Endodermal cell (in vitro differentiated cells): Measurements from ENCODE around the gene TIMM13. TPM values are rescaled to one million over a fixed set of nuclear protein-coding genes. Genes with fewer than 3 reads are reported as not detected.
A peak's percentile ranks its signal among the peaks of the same experiment; 100 is the strongest.

Experiments used
- DNase-seq: peaks from one replicate; pipeline ENCODE4 v3.0.0-alpha.2; 2017
- H3K27ac ChIP-seq: 2 replicates; pipeline ENCODE4 v1.5.1; 2013; ENCODE audit warnings: mild to moderate bottlenecking, low read depth, low read length, moderate library complexity
- H3K27me3 ChIP-seq: 2 replicates; pipeline ENCODE4 v1.6.1; 2013; ENCODE audit warnings: mild to moderate bottlenecking, low read length, moderate library complexity; ENCODE audit not compliant: insufficient read depth, control insufficient read depth, poor library complexity, severe bottlenecking
- H3K36me3 ChIP-seq: 2 replicates; pipeline ENCODE4 v1.7.0; 2013; ENCODE audit warnings: mild to moderate bottlenecking, low read length, moderate library complexity; ENCODE audit not compliant: control insufficient read depth, insufficient read depth
- H3K4me1 ChIP-seq: one replicate; pipeline ENCODE4 v1.7.0; 2013; ENCODE audit warnings: low read length; ENCODE audit not compliant: control insufficient read depth, insufficient read depth
- H3K4me3 ChIP-seq: 2 replicates; pipeline ENCODE4 v1.5.1; 2013; ENCODE audit warnings: mild to moderate bottlenecking, low read length, moderate library complexity
- H3K9ac ChIP-seq: 2 replicates; pipeline ENCODE4 v1.6.1; 2013; ENCODE audit warnings: mild to moderate bottlenecking, low read length, moderate library complexity; ENCODE audit not compliant: poor library complexity, severe bottlenecking; ENCODE audit errors: extremely low read depth
- H3K9me3 ChIP-seq: 2 replicates; pipeline ENCODE4 v1.6.1; 2013; ENCODE audit warnings: mild to moderate bottlenecking, low read length, moderate library complexity; ENCODE audit not compliant: control insufficient read depth
- H3K27ac Mint-ChIP-seq: 2 replicates; pipeline ENCODE4 v1.8.0; 2020; ENCODE audit warnings: mixed read lengths
- H3K27me3 Mint-ChIP-seq: 2 replicates; pipeline ENCODE4 v1.8.0; 2021; ENCODE audit warnings: mild to moderate bottlenecking, mixed read lengths; ENCODE audit not compliant: insufficient read depth
- H3K36me3 Mint-ChIP-seq: 2 replicates; pipeline ENCODE4 v1.8.0; 2020; ENCODE audit warnings: low read depth, mixed read lengths
- H3K4me1 Mint-ChIP-seq: 2 replicates; pipeline ENCODE4 v1.8.0; 2020; ENCODE audit warnings: mixed read lengths
- H3K4me3 Mint-ChIP-seq: 2 replicates; pipeline ENCODE4 v1.8.0; 2020; ENCODE audit warnings: mild to moderate bottlenecking, moderate library complexity, mixed read lengths
- H3K9me3 Mint-ChIP-seq: 2 replicates; pipeline ENCODE4 v1.8.0; 2020; ENCODE audit warnings: mild to moderate bottlenecking, mixed read lengths
- WGBS, 2 experiments: methylation state at CpG; one replicate each; pipeline versions ENCODE4 v1.1.5 to v1.1.7; 2013; ENCODE audit warnings: missing lambda C conversion rate in 2 of 2, mixed read lengths in 1 of 2; ENCODE audit not compliant: insufficient coverage in 1 of 2, insufficient read length in 1 of 2; 5-methylcytosine and 5-hydroxymethylcytosine counted together
- total RNA-seq, 2 donors: library from RNA; stranded (reverse); fragmentation: NEBNext Ultra II Directional in 1 of 2; extraction: Animal tissue kit (Norgen Biotek cat#: 25700) in 1 of 2; gene quantifications; 2 replicates in 1 of 2; 3 replicates in 1 of 2; pipeline ENCODE4 v1.2.1, GENCODE V29; 2021
- TF ChIP-seq, protein P1 (sequence below): fragments of 200-600 bp; sonication (generic); conservative IDR thresholded peaks from 2 replicates; pipeline ENCODE4 v1.5.0; 2021; ENCODE audit warnings: antibody characterized with exemption, mild to moderate bottlenecking

TIMM13 gene
- total RNA-seq, 2 donors from 2014 or later = 149 to 175 TPM

GRCh38 chr19:2415973-2416319 lies 11.4 kb downstream of the TIMM13 start:
- H3K27me3 ChIP-seq = no peaks in the 10 kb centered on the region
- no peak overlapping the region for H3K27ac ChIP-seq
- peaks cover 5% of the 10 kb centered on the region for H3K36me3 Mint-ChIP-seq
- H3K27ac Mint-ChIP-seq = no peak overlapping the region
- H3K9me3 Mint-ChIP-seq = peaks cover 2% of the 10 kb centered on the region
- H3K4me1 Mint-ChIP-seq = no peaks in the 10 kb centered on the region
- no peaks in the 10 kb centered on the region for H3K9me3 ChIP-seq
- H3K9ac ChIP-seq = no peak overlapping the region
- no peak overlapping the region for H3K4me3 ChIP-seq
- DNase-seq = peak; percentile 55
- H3K4me1 ChIP-seq = no peaks in the 10 kb centered on the region
- H3K36me3 ChIP-seq = no peaks in the 10 kb centered on the region
- TF ChIP-seq, protein P1, sequence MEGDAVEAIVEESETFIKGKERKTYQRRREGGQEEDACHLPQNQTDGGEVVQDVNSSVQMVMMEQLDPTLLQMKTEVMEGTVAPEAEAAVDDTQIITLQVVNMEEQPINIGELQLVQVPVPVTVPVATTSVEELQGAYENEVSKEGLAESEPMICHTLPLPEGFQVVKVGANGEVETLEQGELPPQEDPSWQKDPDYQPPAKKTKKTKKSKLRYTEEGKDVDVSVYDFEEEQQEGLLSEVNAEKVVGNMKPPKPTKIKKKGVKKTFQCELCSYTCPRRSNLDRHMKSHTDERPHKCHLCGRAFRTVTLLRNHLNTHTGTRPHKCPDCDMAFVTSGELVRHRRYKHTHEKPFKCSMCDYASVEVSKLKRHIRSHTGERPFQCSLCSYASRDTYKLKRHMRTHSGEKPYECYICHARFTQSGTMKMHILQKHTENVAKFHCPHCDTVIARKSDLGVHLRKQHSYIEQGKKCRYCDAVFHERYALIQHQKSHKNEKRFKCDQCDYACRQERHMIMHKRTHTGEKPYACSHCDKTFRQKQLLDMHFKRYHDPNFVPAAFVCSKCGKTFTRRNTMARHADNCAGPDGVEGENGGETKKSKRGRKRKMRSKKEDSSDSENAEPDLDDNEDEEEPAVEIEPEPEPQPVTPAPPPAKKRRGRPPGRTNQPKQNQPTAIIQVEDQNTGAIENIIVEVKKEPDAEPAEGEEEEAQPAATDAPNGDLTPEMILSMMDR = no peak
- 74 to 90% methylated on average over 4 to 6 of the region's 6 CpGs for WGBS, 2 experiments
- H3K27me3 Mint-ChIP-seq = peaks cover 9% of the 10 kb centered on the region
- no peak overlapping the region for H3K4me3 Mint-ChIP-seq

- H3K9me3 Mint-ChIP-seq = peaks cover 6% of the 10 kb centered on the region
- WGBS, 2 experiments = 92 to 97% methylated on average over 15 to 29 of the region's 29 CpGs
- H3K4me3 Mint-ChIP-seq = no peak overlapping the region
- Histone ChIP-seq H3K9ac (no peak overlapping the region), H3K27ac (no peak overlapping the region), H3K9me3 (no peaks in the 10 kb centered on the region), H3K36me3 (no peaks in the 10 kb centered on the region), H3K4me1 (no peaks in the 10 kb centered on the region), H3K4me3 (no peak overlapping the region), H3K27me3 (no peaks in the 10 kb centered on the region)
- H3K36me3 Mint-ChIP-seq = peaks cover 7% of the 10 kb centered on the region
- no peak overlapping the region for H3K27ac Mint-ChIP-seq
- TF ChIP-seq, protein P1 = no peak
- peaks cover 13% of the 10 kb centered on the region for H3K27me3 Mint-ChIP-seq
- no peaks in the 10 kb centered on the region for H3K4me1 Mint-ChIP-seq
- peak; percentile 60 for DNase-seq
Measured at GRCh38 chr19:2415281-2415972, 12.0 kb downstream of the TIMM13 start.

- no peak for DNase-seq
- TF ChIP-seq, protein P1 = no peak
- H3K27ac ChIP-seq = no peak overlapping the region
- 93 to 95% methylated on average over 10 to 16 of the region's 16 CpGs for WGBS, 2 experiments
- H3K9me3 ChIP-seq = peaks cover 6% of the 10 kb centered on the region
- H3K4me3 ChIP-seq = no peak overlapping the region
- H3K27ac Mint-ChIP-seq = no peak overlapping the region
- H3K36me3 ChIP-seq = no peaks in the 10 kb centered on the region
- no peaks in the 10 kb centered on the region for H3K4me1 Mint-ChIP-seq
- peaks cover 14% of the 10 kb centered on the region for H3K9me3 Mint-ChIP-seq
- H3K9ac ChIP-seq = no peak overlapping the region
- peaks cover 21% of the 10 kb centered on the region for H3K27me3 Mint-ChIP-seq
- no peak overlapping the region for H3K4me3 Mint-ChIP-seq
- H3K36me3 Mint-ChIP-seq = peaks cover 7% of the 10 kb centered on the region
- no peaks in the 10 kb centered on the region for H3K4me1 ChIP-seq
- H3K27me3 ChIP-seq = no peaks in the 10 kb centered on the region
Measured at GRCh38 chr19:2413629-2414028, 13.8 kb downstream of the TIMM13 start.
